Mononuclear cell (primary cell): ENCODE data around the gene TBC1D4. TPM values are rescaled to one million over a fixed set of nuclear protein-coding genes. Genes with fewer than 3 reads are reported as not detected.
"Not testable (repeated sequence)": the region's sequence is repeated elsewhere in the genome, so short reads cannot be mapped to it uniquely, and the experiment has no call there.

Source experiments
- H3K27me3 ChIP-seq: 2 replicates; pipeline ENCODE4 v1.6.0; 2011; ENCODE audit warnings: low read length, control low read depth; ENCODE audit not compliant: insufficient read depth
- H3K4me1 ChIP-seq: 2 replicates; pipeline ENCODE4 v1.5.1; 2011; ENCODE audit warnings: mild to moderate bottlenecking, low read length, control low read depth; ENCODE audit not compliant: insufficient read depth
- H3K4me3 ChIP-seq: 2 replicates; pipeline ENCODE4 v1.5.1; 2011; ENCODE audit warnings: mild to moderate bottlenecking, low read length, moderate library complexity
- H3K9me3 ChIP-seq: 2 replicates; pipeline ENCODE4 v1.5.1; 2011; ENCODE audit warnings: low read depth, mild to moderate bottlenecking, control low read depth, low read length
- total RNA-seq: library from RNA; depleted of rRNA; stranded (reverse); fragments of >200 nt; gene quantifications from one replicate; pipeline ENCODE4 v1.2.3, GENCODE V29; 2012

Gene TBC1D4
- total RNA-seq, 1 donor: 34.5 TPM

DNA sequence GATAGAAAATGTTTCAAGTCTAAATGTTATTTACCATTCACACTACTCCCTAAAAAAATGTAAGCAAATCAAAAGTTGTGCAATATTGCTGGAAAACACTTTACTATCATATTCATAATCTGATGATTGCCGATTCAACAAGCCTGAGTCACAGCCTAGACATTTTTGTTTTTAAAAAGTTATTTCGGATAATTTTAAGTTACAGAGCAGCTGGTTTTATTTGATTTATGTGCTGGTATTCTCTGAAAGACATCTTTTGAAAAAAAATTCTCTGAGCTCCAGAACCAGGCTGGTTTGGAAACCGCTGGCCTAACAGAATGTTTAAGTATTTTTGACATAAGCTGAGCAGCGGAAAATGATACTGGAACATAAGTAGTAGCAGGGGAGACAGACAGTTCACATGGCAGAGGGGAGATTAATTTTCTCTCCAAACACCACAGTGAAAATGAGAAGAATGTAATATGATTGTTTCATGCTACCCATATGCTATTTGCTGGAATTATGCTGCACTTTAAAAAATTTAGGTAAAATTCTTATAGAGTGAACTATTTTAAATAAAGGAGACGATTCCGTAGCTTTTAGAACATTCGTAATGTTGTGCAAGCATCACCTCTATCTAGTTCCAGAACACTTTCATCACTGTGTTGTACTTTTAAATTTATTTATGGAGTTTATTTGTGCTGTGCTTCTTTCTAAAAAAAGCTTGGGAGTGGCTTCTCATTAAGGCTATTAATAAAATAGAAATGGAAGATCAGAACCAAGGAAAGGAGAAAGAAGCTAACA lies 36.1 kb downstream of the TBC1D4 start:
- no peaks in the 10 kb centered on the region for H3K27me3 ChIP-seq
- no peaks in the 10 kb centered on the region for H3K4me1 ChIP-seq
- no peaks in the 10 kb centered on the region for H3K9me3 ChIP-seq
- no peak overlapping the region for H3K4me3 ChIP-seq

DNA sequence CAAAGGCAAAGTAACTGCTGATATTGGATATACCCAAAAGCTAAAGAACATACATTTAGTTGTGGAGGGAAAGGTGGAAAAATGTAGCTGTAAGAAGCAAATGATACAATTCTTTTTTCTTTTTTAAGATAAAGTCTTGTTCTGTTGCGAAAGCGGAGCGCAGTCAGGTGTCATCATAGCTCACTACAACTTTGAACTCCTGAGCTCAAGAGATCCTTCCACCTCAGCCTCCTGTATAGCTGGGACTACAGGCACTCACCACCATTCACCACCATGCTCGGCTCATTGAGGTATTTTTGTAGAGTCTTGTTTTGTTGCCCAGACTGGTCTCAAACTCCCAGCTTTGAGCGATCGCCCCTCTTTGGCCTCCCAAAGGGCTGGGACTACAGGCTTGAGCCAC lies 38.0 kb downstream of the TBC1D4 start:
- Histone ChIP-seq H3K9me3 (no peaks in the 10 kb centered on the region), H3K4me1 (no peaks in the 10 kb centered on the region), H3K27me3 (no peaks in the 10 kb centered on the region), H3K4me3 (no peak overlapping the region)

DNA sequence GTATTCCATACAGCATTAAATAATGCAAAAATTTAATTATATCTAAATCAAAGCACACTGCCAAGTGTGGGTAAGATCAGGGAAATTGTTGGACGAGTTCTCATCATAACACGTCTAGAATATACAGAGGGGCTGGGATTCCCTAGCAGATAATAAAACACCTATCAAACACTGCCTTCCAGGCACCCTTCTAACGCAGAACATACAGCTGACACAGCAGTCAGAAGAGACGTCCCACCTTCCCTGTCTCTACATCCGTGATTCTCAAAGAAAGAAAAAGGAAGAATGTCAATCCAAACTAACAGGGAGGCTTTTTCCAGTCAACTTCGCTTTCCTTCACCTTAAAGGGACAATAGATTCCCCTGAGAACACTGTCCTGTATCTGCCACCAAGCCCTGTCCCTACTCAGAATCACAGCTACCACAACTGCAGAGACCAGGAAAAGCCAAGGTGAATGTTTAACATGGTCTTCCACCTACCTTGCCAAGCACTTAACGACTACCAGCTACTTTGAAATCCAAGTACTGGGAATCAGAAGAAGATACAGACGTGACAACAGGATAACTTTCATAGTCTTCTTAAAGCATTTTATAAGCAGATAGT lies 38.5 kb downstream of the TBC1D4 start:
- H3K4me1 ChIP-seq: no peaks in the 10 kb centered on the region
- H3K27me3 ChIP-seq: no peaks in the 10 kb centered on the region
- H3K4me3 ChIP-seq: no peak overlapping the region
- H3K9me3 ChIP-seq: no peaks in the 10 kb centered on the region

DNA sequence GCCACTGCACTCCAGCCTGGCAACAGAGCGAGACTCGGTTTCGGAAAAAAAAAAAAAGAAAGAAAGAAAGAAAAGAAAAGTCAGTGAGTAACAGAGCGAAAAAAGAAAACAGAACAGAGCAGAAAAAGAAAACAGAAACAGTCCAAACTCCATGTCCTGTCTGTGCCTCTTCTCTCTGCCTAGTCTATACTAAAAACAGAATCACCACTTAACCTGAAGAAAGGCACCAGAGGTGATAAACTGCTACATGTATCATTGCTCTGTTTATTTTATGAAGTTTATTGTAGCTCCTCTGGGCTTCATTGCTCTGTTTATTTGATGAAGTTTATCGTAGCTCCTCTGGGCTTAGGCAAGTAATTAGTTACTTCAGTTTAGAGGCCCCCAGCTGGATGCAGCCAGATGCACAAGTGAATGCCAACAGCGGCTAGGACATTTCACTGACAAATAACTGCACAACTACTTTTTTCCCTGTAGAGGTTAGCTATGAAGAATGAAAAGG lies 39.2 kb downstream of the TBC1D4 start:
- Histone ChIP-seq H3K4me1 (no peaks in the 10 kb centered on the region), H3K9me3 (no peaks in the 10 kb centered on the region), H3K4me3 (no peak overlapping the region), H3K27me3 (no peaks in the 10 kb centered on the region)

DNA sequence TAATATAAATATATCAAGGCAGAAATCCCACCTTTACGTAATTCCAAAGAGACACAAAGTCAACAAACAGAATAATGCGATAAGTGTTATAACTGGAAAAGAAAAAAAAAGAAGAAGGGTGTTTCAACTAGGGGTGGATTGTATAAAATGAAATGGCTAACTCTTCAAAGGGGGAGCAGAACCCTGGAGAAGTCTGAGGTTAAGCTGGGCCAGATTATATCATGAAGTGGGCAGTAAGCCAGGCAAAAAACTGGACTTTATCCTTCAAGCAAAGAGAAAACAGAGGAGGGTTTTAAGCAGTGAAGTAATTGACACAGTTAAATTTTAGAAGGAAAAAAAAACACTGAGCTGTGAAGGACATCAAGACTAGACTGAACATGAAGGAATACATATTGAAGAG lies 41.9 kb downstream of the TBC1D4 start:
- Histone ChIP-seq H3K9me3 (no peaks in the 10 kb centered on the region), H3K27me3 (no peaks in the 10 kb centered on the region), H3K4me1 (no peaks in the 10 kb centered on the region), H3K4me3 (no peak overlapping the region)

DNA sequence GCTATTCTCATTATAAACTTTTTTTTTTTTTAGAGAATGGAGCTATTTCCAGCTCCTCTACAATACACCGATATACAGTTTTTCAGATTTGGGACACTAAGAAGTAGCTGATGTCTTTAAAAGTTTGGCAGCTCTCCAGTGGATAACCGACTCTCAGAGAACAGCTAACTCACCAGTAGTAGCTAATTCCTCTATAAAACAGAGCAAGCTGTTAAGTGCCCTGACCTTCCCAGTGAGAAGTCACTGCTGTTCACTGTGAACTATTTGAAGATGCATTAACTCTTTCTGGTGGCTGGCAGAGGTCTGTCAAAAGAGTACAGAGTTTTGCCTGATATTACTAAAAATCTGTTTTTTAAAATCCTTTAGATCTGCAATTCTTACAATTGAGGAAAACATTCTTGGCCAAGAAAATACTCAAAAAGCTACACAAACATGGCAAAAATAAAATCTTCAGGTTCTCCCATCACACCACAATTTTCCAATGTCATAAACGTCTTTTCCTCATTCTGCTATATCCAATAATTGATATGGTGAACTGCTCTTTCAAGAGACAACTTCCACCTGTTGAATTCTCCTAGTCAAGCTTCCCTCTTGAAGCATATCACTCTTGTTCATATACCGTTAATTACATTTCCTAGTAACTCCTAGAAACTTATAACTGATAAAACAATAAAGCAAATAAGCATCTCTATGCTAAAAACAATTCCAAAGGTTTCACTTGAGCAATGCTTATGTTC lies 44.2 kb downstream of the TBC1D4 start:
- Histone ChIP-seq H3K4me1 (no peaks in the 10 kb centered on the region), H3K4me3 (no peak overlapping the region), H3K27me3 (no peaks in the 10 kb centered on the region), H3K9me3 (no peaks in the 10 kb centered on the region)

DNA sequence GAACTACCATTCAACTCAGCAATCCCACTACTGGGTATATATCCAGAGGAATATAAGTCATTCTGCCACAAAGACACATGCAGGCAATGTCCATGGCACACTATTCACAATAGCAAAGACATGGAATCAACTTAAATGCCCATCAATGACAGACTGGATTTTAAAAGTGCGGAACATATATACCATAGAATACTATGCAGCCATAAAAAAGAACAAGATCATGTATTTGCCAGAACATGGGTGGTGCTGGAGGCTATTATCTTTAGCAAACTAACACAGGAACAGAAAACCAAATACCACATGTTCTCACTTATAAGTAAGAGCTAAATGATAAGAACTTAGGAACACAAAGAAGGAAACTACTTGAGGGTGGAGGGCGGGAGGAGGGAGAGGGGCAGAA lies 47.8 kb downstream of the TBC1D4 start:
- H3K4me3 ChIP-seq, H3K9me3 ChIP-seq: not testable (repeated sequence)

DNA sequence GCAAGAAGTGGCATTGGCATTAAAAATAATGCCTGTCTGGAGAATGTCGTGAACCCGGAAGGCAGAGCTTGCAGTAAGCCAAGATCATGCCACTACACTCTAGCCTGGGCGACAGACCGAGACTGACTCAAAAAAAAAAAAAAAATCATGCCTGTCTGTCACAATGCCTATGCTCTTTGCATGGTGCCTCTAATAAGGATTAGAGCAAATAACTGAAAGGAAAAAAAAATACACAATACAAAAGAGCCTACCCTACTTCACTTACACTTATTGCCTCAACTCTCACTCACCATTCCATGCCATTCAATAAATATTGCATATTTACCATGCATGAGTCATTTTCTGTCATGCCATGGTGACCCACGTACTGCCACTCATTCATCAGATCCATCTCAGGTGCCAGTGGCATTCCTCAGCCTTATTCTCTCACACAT lies 49.1 kb downstream of the TBC1D4 start:
- Histone ChIP-seq H3K27me3 (no peaks in the 10 kb centered on the region), H3K4me1 (no peaks in the 10 kb centered on the region), H3K4me3 (no peak overlapping the region), H3K9me3 (no peaks in the 10 kb centered on the region)

More for the DNA sequence above, 47.8 kb downstream of the TBC1D4 start:
- not testable (repeated sequence) for H3K27me3 ChIP-seq, H3K4me1 ChIP-seq

DNA sequence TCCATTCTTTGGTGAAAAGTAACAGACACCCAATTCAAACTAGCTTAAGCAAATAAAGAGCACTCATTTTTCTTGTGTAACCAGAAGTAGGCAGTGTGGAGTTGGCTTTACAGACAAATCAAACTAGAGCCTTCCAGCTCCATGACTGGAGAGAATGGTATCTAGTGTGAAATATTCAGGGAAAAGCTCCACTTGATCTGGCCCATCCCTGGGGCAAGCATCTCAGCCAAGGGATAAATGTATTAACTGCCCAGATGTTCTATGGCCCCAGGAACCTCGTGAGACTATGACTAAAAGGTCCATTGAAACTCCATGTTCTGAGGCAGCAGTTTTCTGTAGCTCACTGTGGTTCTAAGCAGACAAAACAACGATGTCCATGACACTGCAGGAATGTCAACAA lies 49.9 kb downstream of the TBC1D4 start:
- Histone ChIP-seq H3K4me1 (no peaks in the 10 kb centered on the region), H3K4me3 (no peak overlapping the region), H3K9me3 (no peaks in the 10 kb centered on the region), H3K27me3 (no peaks in the 10 kb centered on the region)

DNA sequence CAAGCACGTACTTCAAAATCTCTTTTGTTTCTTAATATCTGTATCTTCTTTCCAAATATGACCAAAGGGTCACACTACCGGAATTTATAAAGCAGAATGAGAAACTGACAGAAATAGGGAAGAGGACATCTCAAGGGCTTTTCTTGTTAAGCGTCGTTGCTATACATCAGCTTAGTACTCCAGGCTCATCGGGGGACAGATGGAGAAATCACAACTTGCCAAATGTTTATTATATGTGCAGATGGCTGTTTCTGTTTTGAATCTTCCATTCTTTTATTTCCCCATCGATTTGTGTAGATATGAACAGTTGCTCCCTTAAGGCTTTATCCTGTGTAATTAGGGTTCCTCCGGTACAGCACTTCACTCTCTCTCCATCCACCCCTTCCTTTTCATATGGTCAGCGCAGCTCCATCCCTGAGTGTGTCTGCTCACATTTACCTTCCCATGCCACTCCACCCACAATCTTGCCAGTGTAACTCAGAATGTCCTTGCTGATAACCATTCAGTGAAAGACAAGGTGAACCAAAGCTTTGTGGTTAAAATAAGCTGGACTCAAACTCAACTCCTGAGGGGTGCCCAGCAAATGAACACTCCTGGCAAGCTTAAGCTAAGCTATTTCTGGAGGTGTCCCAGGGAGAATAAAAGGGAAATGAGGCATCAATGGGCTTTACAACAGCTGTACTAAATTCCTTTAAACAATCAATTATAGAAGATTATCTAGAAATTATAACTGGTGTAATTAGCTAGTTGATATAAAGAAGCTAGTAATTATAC lies 51.3 kb downstream of the TBC1D4 start:
- H3K4me1 ChIP-seq: no peaks in the 10 kb centered on the region

DNA sequence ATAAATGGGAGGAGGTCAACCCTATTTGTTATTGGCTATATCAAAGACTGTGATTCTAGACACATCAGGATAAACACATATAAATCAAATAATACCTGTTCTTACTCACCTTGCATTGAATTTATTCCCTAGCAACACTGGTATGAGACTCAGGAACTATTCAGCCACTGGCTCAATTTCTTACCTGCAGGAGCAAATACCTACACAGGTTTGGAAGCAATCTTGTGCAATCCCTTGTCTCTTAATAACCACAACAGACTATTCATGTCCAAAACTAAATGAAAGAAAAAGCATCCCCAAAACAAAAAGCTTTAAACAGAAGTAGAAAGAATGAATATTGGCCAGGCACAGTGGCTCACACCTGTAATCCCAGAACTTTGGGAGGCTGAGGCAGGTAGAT lies 55.5 kb downstream of the TBC1D4 start:
- Histone ChIP-seq H3K27me3 (no peaks in the 10 kb centered on the region), H3K9me3 (no peaks in the 10 kb centered on the region), H3K4me1 (peaks cover 4% of the 10 kb centered on the region), H3K4me3 (no peak overlapping the region)

More for the DNA sequence above, 51.3 kb downstream of the TBC1D4 start:
- H3K4me3 ChIP-seq: no peak overlapping the region
- no peaks in the 10 kb centered on the region for H3K27me3 ChIP-seq
- H3K9me3 ChIP-seq: no peaks in the 10 kb centered on the region

DNA sequence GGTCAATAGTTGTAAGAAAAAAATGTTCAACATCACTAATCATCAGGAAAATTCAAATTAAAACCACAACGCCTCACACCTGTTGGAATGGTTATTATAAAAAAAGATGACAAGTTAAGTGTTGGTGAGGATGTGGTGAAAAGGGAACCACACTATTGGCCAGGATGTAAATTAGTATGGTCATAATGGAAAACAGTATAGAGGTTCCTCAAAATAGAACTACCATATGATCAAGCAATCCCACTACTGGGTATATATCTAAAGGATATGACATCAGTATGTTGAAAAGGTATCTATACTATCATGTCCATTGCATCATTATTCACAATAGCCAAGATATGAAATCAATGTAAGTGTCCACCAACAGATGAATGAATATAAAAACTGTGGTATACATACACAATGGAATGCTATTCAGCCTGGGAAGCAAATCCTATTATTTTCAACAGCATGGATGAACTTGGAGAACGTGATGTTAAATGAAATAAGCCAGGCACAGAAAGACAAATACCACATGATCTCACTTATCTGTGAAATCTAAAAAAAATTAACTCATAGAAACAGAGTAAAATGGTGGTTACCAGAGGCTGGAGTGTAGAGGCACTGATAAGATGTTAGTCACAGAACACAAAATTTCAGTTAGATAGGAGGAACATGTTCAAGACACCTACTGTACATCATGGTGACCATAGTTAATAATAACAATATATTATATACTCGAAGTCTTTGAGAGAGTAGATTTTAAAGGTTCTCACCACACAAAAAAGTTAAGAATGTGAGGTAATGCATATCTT lies 56.6 kb downstream of the TBC1D4 start:
- H3K4me3 ChIP-seq: no peak overlapping the region
- no peaks in the 10 kb centered on the region for H3K27me3 ChIP-seq
- no peaks in the 10 kb centered on the region for H3K9me3 ChIP-seq
- peaks cover 4% of the 10 kb centered on the region for H3K4me1 ChIP-seq

DNA sequence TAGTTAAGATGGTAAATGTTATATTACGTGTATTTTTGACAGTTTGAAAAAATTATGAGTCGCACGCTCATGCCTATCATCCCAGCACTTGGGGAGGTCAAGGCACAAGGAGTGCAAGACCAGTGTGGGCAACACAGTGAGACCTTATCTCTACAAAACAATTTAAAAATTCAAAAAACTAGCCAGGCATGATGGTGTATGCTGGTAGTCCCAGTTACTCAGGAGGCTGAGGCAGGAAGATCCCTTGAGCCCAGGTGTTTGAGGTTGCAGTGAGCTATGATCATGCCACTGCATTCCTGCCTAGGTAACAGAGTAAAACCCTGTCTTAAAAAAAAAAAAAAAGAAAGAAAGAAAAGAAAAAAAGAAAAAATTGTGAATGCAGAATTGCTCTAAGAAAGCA lies 58.0 kb downstream of the TBC1D4 start:
- H3K4me3 ChIP-seq: no peak overlapping the region
- no peaks in the 10 kb centered on the region for H3K9me3 ChIP-seq
- peaks cover 6% of the 10 kb centered on the region for H3K4me1 ChIP-seq
- no peaks in the 10 kb centered on the region for H3K27me3 ChIP-seq

DNA sequence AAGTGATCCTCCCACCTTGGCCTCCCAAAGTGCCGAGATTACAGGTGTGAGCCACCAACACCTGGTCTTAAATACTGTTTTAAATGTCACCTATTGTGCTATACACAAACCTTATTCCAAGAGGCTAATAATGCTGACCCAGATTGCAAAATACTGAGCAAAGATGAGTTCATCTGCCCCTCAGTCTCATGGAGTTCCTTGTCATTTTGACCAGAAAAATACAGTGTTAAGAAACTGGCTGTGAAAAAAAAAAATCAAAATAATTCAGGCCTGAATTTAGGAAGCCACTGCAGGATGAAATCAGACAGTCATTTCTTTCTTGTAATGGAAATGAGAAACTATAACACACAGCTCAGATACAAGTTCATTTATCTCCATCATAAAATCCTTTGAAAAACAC lies 59.9 kb downstream of the TBC1D4 start:
- H3K9me3 ChIP-seq: no peaks in the 10 kb centered on the region
- H3K27me3 ChIP-seq: no peaks in the 10 kb centered on the region
- peaks cover 17% of the 10 kb centered on the region for H3K4me1 ChIP-seq
- no peak overlapping the region for H3K4me3 ChIP-seq
